Spleen (tissue), 11 donors: Measurements from ENCODE around the gene UBALD2. TPM values are rescaled to one million over a fixed set of nuclear protein-coding genes. Genes with fewer than 3 reads are reported as not detected.

Experiments used
- DNase-seq: peaks from one replicate; pipeline ENCODE4 v3.0.0-alpha.2; 2020
- H3K27ac ChIP-seq, 8 donors: fragments of 200-600 bp; sonication (generic) in 7 of 8; 1 replicate in 4 of 8; 2 replicates in 4 of 8; pipeline versions ENCODE4 v1.5.0 to v1.8.0; 2016 to 2021; ENCODE audit warnings: inconsistent platforms in 4 of 8, mild to moderate bottlenecking in 4 of 8, moderate library complexity in 1 of 8
- H3K27me3 ChIP-seq, 7 donors: fragments of 200-600 bp; sonication (generic) in 6 of 7; replicated peaks in 1 of 7; 1 replicate in 4 of 7; 2 replicates in 3 of 7; pipeline versions ENCODE4 v1.5.0 to v1.8.0; 2016 to 2021; ENCODE audit warnings: inconsistent platforms in 3 of 7, mild to moderate bottlenecking in 1 of 7
- H3K36me3 ChIP-seq, 6 donors: fragments of 200-600 bp; sonication (generic) in 5 of 6; 1 replicate in 4 of 6; 2 replicates in 2 of 6; pipeline versions ENCODE4 v1.5.0 to v1.8.0; 2016 to 2021; ENCODE audit warnings: inconsistent platforms in 2 of 6
- H3K4me1 ChIP-seq, 6 donors: fragments of 200-600 bp; sonication (generic) in 5 of 6; 1 replicate in 3 of 6; 2 replicates in 3 of 6; pipeline versions ENCODE4 v1.5.0 to v1.8.0; 2016 to 2021; ENCODE audit warnings: inconsistent platforms in 3 of 6
- H3K4me3 ChIP-seq, 8 donors: fragments of 200-600 bp; sonication (generic) in 7 of 8; 1 replicate in 4 of 8; 2 replicates in 4 of 8; pipeline versions ENCODE4 v1.5.0 to v1.8.0; 2016 to 2021; ENCODE audit warnings: inconsistent platforms in 4 of 8, mild to moderate bottlenecking in 4 of 8, moderate library complexity in 2 of 8
- H3K9me3 ChIP-seq, 8 donors: fragments of 200-600 bp; sonication (generic) in 7 of 8; 1 replicate in 4 of 8; 2 replicates in 4 of 8; pipeline versions ENCODE4 v1.5.0 to v1.8.0; 2016 to 2021; ENCODE audit warnings: inconsistent platforms in 4 of 8
- POLR2A ChIP-seq, 3 donors: fragments of 450-650 bp; IDR thresholded peaks; one replicate each; pipeline ENCODE4 v1.5.1; 2017; ENCODE audit warnings: antibody characterized with exemption in 3 of 3, mild to moderate bottlenecking in 1 of 3
- POLR2AphosphoS5 ChIP-seq, 3 donors: sonication (generic); formaldehyde crosslinking; IDR thresholded peaks; one replicate each; pipeline ENCODE4 v1.5.1; 2017; ENCODE audit warnings: antibody characterized with exemption in 3 of 3
- WGBS, 5 donors: extraction: QIAGEN DNeasy Blood & Tissue Kit in 3 of 5; methylation state at CpG; one replicate each; pipeline versions ENCODE4 v1.1.5 to v1.1.7; 2013 to 2018; 5-methylcytosine and 5-hydroxymethylcytosine counted together
- intact Hi-C: fragments of 100-400 bp; cut with DNase I; formaldehyde crosslinking; loops from one replicate; pipeline ENCODE4 v1.15.0; 2023; ENCODE audit warnings: low total_unique reads
- polyA plus RNA-seq, 3 donors: library from polyadenylated mRNA; stranded (reverse); fragments of 200-250 nt; gene quantifications; one replicate each; pipeline ENCODE4 v1.2.1, GENCODE V29; 2013
- total RNA-seq, 7 donors: library from RNA; depleted of rRNA in 3 of 7; stranded (reverse); fragments of >200 nt in 3 of 7; fragmentation: NEBNext Ultra II Directional in 4 of 7; extraction: Animal tissue kit (Norgen Biotek cat#: 25700) in 4 of 7; gene quantifications; one replicate each; pipeline versions ENCODE4 v1.1.0 to v1.2.1, GENCODE V29; 2016 to 2021
- TF ChIP-seq, protein P1 (sequence below), 11 experiments: fragments of 200-600 bp in 7 of 11; fragments of 450-650 bp in 4 of 11; sonication (generic) in 4 of 11; IDR thresholded peaks in 8 of 11; conservative IDR thresholded peaks in 3 of 11; 1 replicate in 7 of 11; 2 replicates in 4 of 11; pipeline versions ENCODE4 v1.4.0 to v1.8.0; 2016 to 2021; ENCODE audit warnings: antibody characterized with exemption in 11 of 11, inconsistent platforms in 4 of 11, mild to moderate bottlenecking in 1 of 11
- donor health status: healthy with polysubstance abuse.
- donor health status: DM: no; HTN: no; CAD: no; lungs with moderate emphysema.
- donor health status: DM: no; HTN: no; CAD: no.
- donor health status: Bipolar disorder and iron deficiency.
- donor health status: healthy.
- donor health status: DM: no; HTN: no; CAD: no.
- donor health status: DM: yes; HTN: yes; CAD: no.

UBALD2 gene
- total and polyA plus RNA-seq, 10 donors = 28.9 to 91.3 (median 49.2) TPM

DNA sequence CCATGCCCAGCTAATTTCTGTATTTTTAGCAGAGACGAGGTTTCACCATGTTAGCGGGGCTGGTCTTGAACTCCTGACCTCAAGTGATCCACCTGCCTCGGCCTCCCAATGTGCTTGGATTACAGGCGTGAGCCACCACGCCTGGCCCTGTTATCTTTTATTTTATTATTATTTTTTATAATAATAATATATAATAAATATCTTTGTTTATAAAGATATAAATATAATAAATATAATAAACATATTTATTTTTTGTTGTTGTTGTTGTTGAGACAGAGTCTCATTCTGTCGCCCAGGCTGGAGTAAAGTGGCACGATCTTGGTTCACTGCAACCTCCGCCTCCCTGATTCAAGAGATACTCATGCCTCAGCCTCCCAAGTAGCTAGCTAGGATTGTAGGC, 17.8 kb upstream of the UBALD2 start:
- intact Hi-C loops = no loop called here
- Histone ChIP-seq H3K4me3 (no peak overlapping the region), H3K27me3 (peaks cover 0 to 34% (median 19%) of the 10 kb centered on the region in 7 donors), H3K36me3 (no peaks in the 10 kb centered on the region), H3K4me1 (peaks cover 10 to 42% (median 25%) of the 10 kb centered on the region in 6 donors), H3K9me3 (no peaks in the 10 kb centered on the region), H3K27ac (peak overlapping the region in 3 of 8 donors; percentile 50 to 77 (median 63))
- TF ChIP-seq, protein P1, sequence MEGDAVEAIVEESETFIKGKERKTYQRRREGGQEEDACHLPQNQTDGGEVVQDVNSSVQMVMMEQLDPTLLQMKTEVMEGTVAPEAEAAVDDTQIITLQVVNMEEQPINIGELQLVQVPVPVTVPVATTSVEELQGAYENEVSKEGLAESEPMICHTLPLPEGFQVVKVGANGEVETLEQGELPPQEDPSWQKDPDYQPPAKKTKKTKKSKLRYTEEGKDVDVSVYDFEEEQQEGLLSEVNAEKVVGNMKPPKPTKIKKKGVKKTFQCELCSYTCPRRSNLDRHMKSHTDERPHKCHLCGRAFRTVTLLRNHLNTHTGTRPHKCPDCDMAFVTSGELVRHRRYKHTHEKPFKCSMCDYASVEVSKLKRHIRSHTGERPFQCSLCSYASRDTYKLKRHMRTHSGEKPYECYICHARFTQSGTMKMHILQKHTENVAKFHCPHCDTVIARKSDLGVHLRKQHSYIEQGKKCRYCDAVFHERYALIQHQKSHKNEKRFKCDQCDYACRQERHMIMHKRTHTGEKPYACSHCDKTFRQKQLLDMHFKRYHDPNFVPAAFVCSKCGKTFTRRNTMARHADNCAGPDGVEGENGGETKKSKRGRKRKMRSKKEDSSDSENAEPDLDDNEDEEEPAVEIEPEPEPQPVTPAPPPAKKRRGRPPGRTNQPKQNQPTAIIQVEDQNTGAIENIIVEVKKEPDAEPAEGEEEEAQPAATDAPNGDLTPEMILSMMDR (IDR thresholded peaks at IDR 0.05 in 8 of 11, conservative IDR thresholded peaks at IDR 0.05 in 3 of 11) = no peak
- no peak for TF ChIP-seq POLR2A (IDR thresholded peaks at IDR 0.05)
- no peak for TF ChIP-seq POLR2AphosphoS5 (IDR thresholded peaks at IDR 0.05)
- WGBS, 5 donors = 89 to 94% (median 91%) methylated on average over 8 of the region's 8 CpGs
- no peak for DNase-seq

DNA sequence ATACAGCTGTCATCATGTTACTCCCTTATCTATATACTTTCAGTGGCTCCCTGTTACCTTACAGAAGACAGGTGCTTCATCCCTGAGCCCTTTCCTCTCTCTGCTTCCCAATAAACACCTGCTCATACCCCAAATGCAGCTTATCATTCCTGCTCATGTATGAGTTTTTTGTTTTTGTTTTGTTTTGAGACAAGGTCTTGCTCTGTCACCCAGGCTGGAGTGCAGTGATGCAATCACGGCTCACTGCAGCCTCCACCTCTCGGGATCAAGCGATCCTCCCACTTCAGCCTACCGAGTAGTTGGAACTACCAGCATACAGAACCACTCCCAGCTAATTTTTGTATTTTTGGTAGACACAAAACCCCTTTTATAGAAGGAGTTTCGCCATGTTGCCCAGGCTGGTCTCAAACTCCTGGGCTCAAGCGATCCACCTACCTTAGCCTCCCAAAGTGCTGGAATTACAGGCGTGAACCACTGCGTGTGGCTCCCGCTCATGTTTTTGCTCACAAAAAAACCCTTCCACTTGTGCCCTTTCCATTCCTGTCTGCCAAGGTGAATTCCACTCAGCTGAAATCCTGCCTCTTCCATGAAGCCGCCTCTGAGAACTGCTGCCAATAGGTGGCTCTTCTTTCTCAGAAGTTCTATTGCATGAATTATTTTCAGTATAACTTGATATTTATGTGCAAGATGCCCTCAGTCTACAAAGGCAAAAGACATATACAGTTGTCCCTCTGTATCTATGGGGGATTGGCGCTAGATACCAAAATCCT, 16.9 kb upstream of the UBALD2 start:
- WGBS, 5 donors = 80 to 90% (median 84%) methylated on average over 11 of the region's 11 CpGs
- Histone ChIP-seq H3K27ac (no peak overlapping the region), H3K36me3 (no peaks in the 10 kb centered on the region), H3K4me3 (no peak overlapping the region), H3K27me3 (peaks cover 0 to 25% (median 10%) of the 10 kb centered on the region in 7 donors), H3K9me3 (no peaks in the 10 kb centered on the region), H3K4me1 (peaks cover 18 to 51% (median 34%) of the 10 kb centered on the region in 6 donors)
- no peak for DNase-seq
- TF ChIP-seq POLR2A (IDR thresholded peaks at IDR 0.05) = no peak
- TF ChIP-seq, protein P1 (IDR thresholded peaks at IDR 0.05 in 8 of 11, conservative IDR thresholded peaks at IDR 0.05 in 3 of 11) = no peak
- intact Hi-C loops = no loop called here

GRCh38 chr17:76250141-76250540, 15.0 kb upstream of the UBALD2 start:
- WGBS, 5 donors = 89 to 97% (median 95%) methylated on average over 6 of the region's 6 CpGs
- intact Hi-C loops = no loop called here
- Histone ChIP-seq H3K36me3 (no peaks in the 10 kb centered on the region), H3K4me3 (no peak overlapping the region), H3K9me3 (no peaks in the 10 kb centered on the region), H3K27me3 (peaks cover 0 to 8% (median 0%) of the 10 kb centered on the region in 7 donors), H3K27ac (peak overlapping the region in 2 of 8 donors; percentile 92 to 94), H3K4me1 (peaks cover 19 to 64% (median 39%) of the 10 kb centered on the region in 6 donors)
- DNase-seq = no peak
- TF ChIP-seq, protein P1 (IDR thresholded peaks at IDR 0.05 in 8 of 11, conservative IDR thresholded peaks at IDR 0.05 in 3 of 11) = no peak
- no peak for TF ChIP-seq POLR2AphosphoS5 (IDR thresholded peaks at IDR 0.05)
- TF ChIP-seq POLR2A (IDR thresholded peaks at IDR 0.05) = no peak

- no peak for TF ChIP-seq POLR2AphosphoS5 (IDR thresholded peaks at IDR 0.05)
- no peak for TF ChIP-seq POLR2A (IDR thresholded peaks at IDR 0.05)
- intact Hi-C loops = no loop called here
- H3K4me1 ChIP-seq = peaks cover 15 to 59% (median 31%) of the 10 kb centered on the region in 6 donors
- DNase-seq = no peak
- H3K36me3 ChIP-seq = no peaks in the 10 kb centered on the region
- 75 to 86% (median 79%) methylated on average over 8 of the region's 8 CpGs for WGBS, 5 donors
- no peaks in the 10 kb centered on the region for H3K27me3 ChIP-seq
- no peaks in the 10 kb centered on the region for H3K9me3 ChIP-seq
- peak overlapping the region in 2 of 8 donors; percentile 13 to 50 for H3K4me3 ChIP-seq
- H3K27ac ChIP-seq = peak overlapping the region; percentile 51 to 94 (median 87)
These were observed 13.6 kb upstream of the UBALD2 start for GRCh38 chr17:76251478-76252039.
